Measurements from ENCODE around the gene SIPA1L3.

The SIPA1L3 gene

GRCh38 chr19:38122402-38123093 is 215.5 kb downstream of the SIPA1L3 start:
- DNase-seq = no peak

- DNase-seq = no peak
Measured at GRCh38 chr19:38125238-38125637, 218.2 kb downstream of the SIPA1L3 start.

DNA sequence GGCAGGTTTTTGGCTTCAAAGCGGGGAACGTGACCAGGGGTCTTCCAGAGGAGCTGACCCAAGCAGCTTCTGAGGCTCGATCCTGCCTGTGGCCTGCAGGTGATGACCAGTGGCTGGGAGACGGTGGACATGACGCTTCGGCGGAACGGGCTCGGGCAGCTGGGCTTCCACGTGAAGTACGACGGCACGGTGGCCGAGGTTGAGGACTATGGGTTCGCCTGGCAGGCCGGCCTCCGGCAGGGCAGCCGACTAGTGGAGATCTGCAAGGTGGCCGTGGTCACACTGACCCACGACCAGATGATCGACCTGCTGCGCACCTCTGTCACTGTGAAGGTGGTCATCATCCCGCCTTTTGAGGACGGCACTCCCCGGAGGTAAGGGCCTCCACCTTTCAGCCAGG is 223.4 kb downstream of the SIPA1L3 start:
- no peak for DNase-seq

- no peak for DNase-seq
Measured at GRCh38 chr19:38132781-38133180, 225.8 kb downstream of the SIPA1L3 start.

- no peak for DNase-seq
Measured at GRCh38 chr19:38133319-38133718, 226.3 kb downstream of the SIPA1L3 start.

- peak; percentile 40 for DNase-seq
Measured at GRCh38 chr19:38134540-38135149, 227.6 kb downstream of the SIPA1L3 start.

DNA sequence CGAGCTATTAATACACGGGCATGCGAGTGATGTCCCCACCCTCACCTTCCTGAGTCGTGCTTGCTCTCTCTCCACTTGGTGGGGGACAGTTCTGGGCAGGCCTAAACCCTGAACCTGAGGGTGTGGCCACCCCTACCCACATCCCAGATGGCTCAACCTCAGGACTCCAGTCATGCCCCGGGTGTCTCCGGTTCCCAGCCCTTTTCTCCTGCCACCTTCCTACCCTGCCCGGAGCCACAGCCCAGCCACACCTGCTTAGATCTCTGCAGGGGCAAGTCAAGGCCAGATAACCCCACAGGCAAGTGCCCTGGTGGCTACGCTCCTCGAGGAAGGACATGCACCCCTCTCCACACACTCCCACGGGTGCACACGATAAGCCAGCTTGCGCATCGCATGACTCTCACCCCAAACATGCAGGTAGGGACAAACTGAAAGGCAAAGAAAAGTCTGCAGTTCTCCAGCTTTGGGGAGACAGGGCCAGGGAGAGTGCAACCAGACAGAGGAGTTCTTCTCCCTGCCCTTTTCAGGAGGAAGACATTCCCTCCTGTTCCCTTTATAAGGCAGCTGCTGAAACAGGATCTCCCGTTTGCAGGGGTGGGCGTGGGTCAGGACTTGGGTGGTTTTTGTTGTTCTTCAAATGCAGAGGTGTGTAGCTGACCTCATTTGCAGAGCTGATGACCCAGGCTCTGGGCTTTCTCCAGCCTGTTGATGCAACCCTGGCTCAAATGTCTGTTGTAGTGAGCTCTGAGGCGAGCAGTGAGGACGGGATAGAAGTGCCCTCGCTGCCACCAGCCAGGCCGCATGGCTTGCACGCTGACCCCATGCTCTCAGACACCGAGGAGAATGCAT is 228.4 kb downstream of the SIPA1L3 start:
- DNase-seq = no peak

- DNase-seq = no peak
Measured at GRCh38 chr19:38139122-38139521, 232.1 kb downstream of the SIPA1L3 start.

- no peak for DNase-seq
Measured at GRCh38 chr19:38141108-38141507, 234.1 kb downstream of the SIPA1L3 start.

DNA sequence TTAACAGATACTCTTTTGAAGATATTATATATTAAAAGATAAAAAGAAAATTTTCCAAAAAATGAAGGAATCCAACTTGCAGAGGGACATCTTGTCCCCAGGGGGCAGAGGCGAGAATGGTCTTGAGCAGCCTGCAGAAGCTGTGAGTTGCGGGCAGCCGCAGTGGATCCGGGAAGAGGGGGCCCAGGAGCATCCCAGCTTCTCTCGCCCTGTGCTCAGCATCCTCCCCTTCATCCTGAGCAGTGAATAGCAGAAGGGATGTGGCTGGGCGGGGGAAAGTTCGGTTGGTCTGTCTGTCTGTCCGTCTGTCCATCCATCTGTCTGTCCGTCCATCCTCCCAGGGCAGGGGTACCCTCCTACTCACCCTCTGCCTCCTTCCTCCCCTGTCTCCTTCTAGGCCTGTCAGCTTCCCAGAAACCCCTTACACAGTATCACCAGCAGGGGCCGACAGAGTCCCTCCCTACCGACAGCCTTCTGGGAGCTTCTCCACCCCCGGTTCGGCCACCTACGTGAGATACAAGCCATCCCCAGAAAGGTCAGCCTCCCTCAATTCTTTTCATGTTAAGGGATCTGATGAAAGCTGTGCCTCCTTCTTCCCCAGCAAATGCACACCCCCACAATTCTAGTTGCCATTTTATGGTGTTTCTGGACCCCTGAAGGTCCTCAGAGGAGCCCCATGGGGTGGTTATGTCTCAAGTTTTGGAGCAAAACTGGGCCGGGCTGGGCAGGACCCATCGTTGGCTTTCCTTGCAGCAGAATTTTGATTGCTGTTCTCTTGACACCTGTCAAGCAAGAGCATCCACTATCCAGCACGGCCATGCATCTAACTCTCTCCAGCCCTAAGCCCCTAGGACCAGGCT is 235.4 kb downstream of the SIPA1L3 start:
- DNase-seq = peak; percentile 12

DNA sequence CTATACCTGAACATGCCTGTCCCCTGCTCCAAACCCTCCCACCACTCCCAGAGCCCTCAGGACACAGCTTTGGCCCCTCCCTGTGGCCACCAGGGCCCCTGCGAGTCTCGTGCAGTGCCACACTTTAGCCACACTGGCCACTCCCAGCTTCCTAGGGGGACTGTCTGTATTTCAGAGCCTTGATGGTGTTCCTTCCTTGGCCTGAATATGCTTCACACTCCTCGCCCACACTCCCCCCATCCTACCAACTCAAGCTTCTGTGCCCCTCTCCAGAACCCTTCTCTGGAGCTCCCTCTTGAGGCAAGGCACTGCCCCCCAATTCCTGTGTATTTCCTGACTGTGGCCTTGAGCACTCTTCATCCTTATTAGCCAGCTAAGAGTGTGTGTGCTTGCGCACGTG is 236.8 kb downstream of the SIPA1L3 start:
- DNase-seq = no peak

DNA sequence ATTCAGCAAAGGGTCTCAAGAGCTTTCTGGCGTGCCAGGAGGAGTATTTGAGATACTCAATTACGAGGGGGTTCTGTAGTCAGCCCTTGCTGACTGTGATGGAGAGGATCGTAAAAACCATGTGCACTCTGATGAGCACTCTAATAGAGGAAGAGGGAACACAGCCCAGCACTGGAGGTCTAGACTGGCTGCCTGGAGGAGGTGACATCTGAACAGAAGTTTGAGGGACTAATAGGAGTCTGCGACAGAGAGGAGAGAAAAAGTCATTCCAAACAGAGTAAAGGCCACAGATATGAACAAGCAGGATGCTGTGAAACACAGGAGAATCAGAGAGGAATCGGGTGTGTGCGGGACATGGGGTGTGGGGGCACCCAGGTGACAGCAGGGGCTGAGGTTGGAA is 237.7 kb downstream of the SIPA1L3 start:
- DNase-seq = no peak

DNA sequence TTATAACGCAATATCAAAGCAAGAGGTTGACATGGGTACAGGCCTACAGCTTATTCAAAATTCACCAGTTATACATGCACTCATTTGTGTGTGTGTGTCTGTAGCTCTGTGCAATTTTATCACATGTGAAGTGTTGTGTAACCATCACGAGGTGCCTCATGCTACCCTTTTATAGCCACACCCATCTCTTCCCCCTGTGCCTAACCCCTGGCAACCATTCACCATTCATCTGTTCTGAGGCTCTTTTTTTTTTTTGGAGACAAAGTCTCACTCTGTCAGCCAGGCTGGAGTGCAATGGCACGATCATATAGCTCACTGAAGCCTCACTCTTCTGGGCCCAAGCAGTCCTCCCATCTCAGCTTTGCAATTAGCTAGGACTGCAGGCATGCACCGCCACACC is 238.6 kb downstream of the SIPA1L3 start:
- DNase-seq = peak; percentile 31

GRCh38 chr19:38148337-38148736 is 241.3 kb downstream of the SIPA1L3 start:
- no peak for DNase-seq

DNA sequence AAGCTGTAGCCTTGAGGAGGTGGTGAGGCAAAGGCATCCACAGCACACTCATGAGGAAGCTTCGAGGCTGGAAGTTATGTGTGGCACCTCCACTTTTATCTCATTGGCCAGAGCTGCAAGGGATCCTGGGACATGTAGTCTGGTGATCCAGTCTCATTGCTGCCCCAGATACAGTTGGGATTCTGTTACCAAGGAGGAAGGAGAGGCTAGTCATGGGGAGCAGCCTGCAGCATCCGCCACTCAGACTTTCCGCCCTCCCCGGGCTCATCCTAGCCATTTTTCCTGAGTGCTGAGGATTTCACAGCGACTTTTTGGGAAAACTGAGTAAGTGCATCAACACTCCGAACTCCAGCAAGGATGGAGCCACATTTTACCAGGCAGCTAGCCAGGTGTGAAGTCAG is 242.7 kb downstream of the SIPA1L3 start:
- no peak for DNase-seq

- DNase-seq = no peak
Measured at GRCh38 chr19:38151242-38151641, 244.2 kb downstream of the SIPA1L3 start.

DNA sequence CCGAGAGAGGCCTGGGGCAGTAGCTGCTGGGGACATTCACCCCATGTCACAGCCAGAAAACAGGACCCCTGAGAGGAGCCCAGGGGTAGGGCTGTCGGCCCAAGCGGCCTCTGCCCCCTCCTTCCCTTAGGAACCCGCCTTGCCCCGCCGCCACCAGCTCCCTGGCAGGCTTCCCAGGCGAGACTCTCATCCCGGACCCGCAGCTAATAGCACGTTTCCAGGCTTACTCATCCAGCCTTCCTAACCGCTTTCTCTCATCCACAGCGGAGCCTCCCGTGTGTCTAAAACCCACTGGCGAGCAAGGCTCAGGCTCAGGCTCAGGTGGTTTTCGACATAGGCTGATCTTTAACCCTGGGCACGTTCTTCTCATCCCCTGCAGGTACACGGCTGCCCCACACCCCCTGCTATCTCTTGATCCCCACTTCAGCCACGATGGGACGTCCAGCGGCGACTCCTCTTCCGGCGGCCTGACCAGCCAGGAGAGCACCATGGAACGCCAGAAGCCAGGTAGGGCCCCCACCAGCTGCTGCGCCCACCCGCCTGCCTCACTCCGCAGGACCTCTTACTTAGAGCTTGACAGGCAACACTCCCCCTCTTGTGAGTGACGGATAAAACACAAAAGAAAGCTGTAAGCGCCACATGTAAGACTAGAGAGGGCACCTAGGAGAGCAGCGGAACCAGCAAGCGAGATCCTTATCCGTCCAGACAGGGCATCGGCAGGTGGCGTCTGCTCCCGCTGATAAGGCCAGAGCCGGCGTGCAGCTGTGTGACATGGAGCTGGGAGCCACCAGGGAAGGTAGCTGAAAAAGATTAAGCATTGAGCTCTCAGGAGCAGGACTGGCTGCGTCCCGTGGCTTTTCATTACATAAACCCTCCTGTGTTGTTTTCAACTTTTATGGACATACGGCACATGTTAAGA is 245.7 kb downstream of the SIPA1L3 start:
- DNase-seq = no peak

GRCh38 chr19:38155453-38155852 is 248.4 kb downstream of the SIPA1L3 start:
- DNase-seq = no peak

DNA sequence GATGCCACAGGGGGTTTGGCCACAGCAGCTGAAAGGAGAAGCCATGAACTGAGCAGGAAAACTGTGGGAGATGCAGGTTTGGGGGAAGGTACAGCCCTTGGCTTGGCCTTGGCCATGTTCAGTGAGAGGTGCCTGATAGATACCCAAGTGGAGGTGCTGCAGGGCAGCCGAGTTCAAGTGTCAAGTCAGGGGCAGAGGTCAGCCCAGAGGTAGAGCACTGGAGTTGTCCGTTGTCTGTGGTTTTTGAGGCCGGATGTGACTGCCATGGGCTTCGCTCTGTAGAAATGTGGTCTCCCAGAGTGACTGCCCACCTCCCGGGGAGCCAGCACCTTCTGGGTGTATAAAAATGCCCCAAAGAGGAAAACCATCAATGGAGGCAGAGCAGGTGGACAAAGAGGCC is 251.7 kb downstream of the SIPA1L3 start:
- no peak for DNase-seq

DNA sequence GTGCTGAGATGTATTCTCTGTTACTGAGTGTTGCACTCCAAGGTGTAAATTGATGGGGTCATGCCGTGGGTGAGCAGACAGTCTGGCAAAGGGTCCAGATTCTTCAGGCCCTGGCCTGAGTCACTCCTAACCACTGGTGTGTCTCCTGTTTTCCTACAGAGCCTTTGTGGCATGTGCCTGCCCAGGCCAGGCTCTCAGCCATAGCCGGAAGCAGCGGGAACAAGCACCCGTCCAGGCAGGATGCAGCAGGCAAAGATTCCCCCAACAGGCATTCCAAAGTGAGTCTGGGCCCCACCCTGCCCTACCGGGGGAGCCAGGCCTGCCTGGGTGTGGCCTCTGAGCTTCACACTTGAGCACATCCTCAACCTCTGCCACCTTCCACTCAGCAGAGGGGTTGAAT is 255.1 kb downstream of the SIPA1L3 start:
- DNase-seq = no peak

DNA sequence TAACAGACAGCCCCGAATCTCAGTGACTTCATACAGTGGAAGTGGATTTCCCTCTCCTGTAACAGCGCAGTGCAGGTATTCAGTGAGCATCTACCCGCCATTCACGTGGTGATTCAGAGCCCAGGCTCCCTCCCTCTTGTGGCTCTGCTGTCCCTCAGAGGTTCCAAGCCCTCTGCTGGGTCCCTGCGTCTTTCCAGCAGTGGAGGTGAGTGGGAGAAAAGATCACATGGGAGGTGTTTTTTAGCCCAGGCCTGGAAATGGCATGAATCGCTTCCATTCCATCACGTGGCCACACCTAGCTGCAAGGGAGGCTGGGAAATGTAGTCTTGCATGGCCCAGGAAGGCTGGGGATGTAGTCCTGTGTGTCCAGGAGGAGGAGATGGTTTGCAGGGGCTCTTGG is 255.6 kb downstream of the SIPA1L3 start:
- DNase-seq = no peak

All from suppressor macrophage treated with lipopolysaccharide for 4 hours (primary cell).